Fibroblast of peridontal ligament (primary cell): ENCODE measurements around the gene CRPPA.
"Not testable (repeated sequence)": the region's sequence is repeated elsewhere in the genome, so short reads cannot be mapped to it uniquely, and the experiment has no call there.

Source experiments
- DNase-seq: peaks from one replicate; pipeline ENCODE4 v3.0.0-alpha.2; 2010; ENCODE audit errors: extremely low read depth

CRPPA gene

GRCh38 chr7:16421333-16422102 is at the start of gene CRPPA:
Gene CRPPA (minus strand): TSS chr7:16421538. CDS start chr7:16421322, 216 bp downstream.
- peak; percentile 37 for DNase-seq

GRCh38 chr7:16465469-16466361 is 44.4 kb upstream of the CRPPA start, which contains the start of gene SOSTDC1:
Gene SOSTDC1 (minus strand): TSS chr7:16465738. CDS start chr7:16465668, 70 bp downstream.
- peak; percentile 22 for DNase-seq

- no peak for DNase-seq
These were observed 42.8 kb upstream of the CRPPA start for GRCh38 chr7:16463949-16464715.

- no peak for DNase-seq
These were observed 42.2 kb upstream of the CRPPA start for GRCh38 chr7:16463520-16463919.

GRCh38 chr7:16462431-16462889 is 41.1 kb upstream of the CRPPA start:
- no peak for DNase-seq

- DNase-seq: peak; percentile 76
These were observed 39.6 kb upstream of the CRPPA start for GRCh38 chr7:16460789-16461493.

GRCh38 chr7:16456303-16456702 is 35.0 kb upstream of the CRPPA start:
- not testable (repeated sequence) for DNase-seq

GRCh38 chr7:16455591-16455990 is 34.3 kb upstream of the CRPPA start:
- DNase-seq: no peak

- no peak for DNase-seq
These were observed 29.0 kb upstream of the CRPPA start for GRCh38 chr7:16450366-16450765.

- DNase-seq: no peak
These were observed 26.5 kb upstream of the CRPPA start for GRCh38 chr7:16447876-16448275.

- DNase-seq: no peak
These were observed 25.2 kb upstream of the CRPPA start for GRCh38 chr7:16446508-16446907.

GRCh38 chr7:16443871-16444270 is 22.5 kb upstream of the CRPPA start:
- DNase-seq: not testable (repeated sequence)

GRCh38 chr7:16438988-16439387 is 17.6 kb upstream of the CRPPA start:
- no peak for DNase-seq

GRCh38 chr7:16436306-16436705 is 15.0 kb upstream of the CRPPA start:
- DNase-seq: no peak

- peak; percentile 30 for DNase-seq
These were observed 12.3 kb upstream of the CRPPA start for GRCh38 chr7:16433568-16434122.

- no peak for DNase-seq
These were observed 11.0 kb upstream of the CRPPA start for GRCh38 chr7:16432425-16432731.

GRCh38 chr7:16431646-16432424 is 10.5 kb upstream of the CRPPA start:
- peak; percentile 61 for DNase-seq

- no peak for DNase-seq
These were observed 8.8 kb upstream of the CRPPA start for GRCh38 chr7:16430133-16430532.

- peak; percentile 49 for DNase-seq
These were observed 7.3 kb upstream of the CRPPA start for GRCh38 chr7:16428672-16429071.

- no peak for DNase-seq
These were observed 6.8 kb upstream of the CRPPA start for GRCh38 chr7:16428182-16428581.
